Rectal smooth muscle tissue (tissue), 1 donor: ENCODE measurements around the gene SORCS3.

Experiments
- H3K27ac ChIP-seq: one replicate; pipeline ENCODE4 v1.7.0; 2013; ENCODE audit warnings: low read depth, low read length, inconsistent platforms
- H3K27me3 ChIP-seq: one replicate; pipeline ENCODE4 v1.7.0; 2013; ENCODE audit warnings: low read length; ENCODE audit not compliant: control insufficient read depth, insufficient read depth
- H3K36me3 ChIP-seq: one replicate; pipeline ENCODE4 v1.7.0; 2013; ENCODE audit warnings: low read length; ENCODE audit not compliant: control insufficient read depth, insufficient read depth
- H3K4me1 ChIP-seq: one replicate; pipeline ENCODE4 v1.7.0; 2013; ENCODE audit warnings: low read length; ENCODE audit not compliant: control insufficient read depth, insufficient read depth
- H3K4me3 ChIP-seq: one replicate; pipeline ENCODE4 v1.7.0; 2013; ENCODE audit warnings: low read length
- H3K9ac ChIP-seq: one replicate; pipeline ENCODE4 v1.7.0; 2013; ENCODE audit warnings: low read length

SORCS3 gene

DNA sequence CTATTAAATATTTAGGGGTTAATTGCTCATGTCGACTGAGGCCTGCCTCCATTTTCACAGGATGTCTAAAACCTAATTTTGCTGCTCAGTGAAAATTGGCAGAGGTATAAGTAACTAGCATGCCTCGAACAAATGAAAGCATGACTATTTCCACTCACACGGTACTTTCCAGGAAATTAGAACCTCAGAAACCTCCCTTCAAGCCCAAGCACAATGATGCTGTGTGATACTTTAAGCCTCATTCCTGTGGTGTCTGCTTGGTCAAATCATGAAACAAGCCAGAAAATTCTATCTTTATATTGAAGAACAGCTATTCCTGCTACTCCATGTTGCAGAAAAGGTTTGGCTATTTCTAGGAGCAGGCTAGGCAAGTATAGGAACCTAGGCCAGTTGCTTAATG is 203.0 kb downstream of the SORCS3 start:
- H3K36me3 ChIP-seq, result no peaks in the 10 kb centered on the region
- no peak overlapping the region for H3K9ac ChIP-seq
- H3K27me3 ChIP-seq, result no peaks in the 10 kb centered on the region
- H3K27ac ChIP-seq, result no peak overlapping the region
- no peaks in the 10 kb centered on the region for H3K4me1 ChIP-seq
- no peak overlapping the region for H3K4me3 ChIP-seq

DNA sequence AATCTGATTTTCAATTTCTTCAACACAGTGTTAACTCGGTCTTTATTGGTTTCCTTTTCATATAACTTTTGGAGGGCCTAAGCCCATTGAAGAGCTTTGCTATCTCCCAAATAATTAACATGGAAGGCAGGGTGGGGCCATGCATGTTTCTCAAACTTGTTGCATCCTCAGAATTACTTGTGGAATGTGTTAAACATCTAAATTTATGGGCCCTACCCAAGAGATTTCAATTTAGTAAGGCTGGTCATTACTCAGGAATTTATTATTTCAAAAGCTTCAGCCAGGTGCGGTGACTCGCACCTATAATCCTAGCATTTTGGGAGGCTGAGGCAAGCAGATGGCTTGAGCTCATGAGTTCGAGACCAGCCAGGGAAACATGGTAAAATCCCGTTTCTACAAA is 208.9 kb downstream of the SORCS3 start:
- Histone ChIP-seq H3K4me1 (no peaks in the 10 kb centered on the region), H3K27me3 (no peaks in the 10 kb centered on the region), H3K36me3 (no peaks in the 10 kb centered on the region), H3K4me3 (no peak overlapping the region), H3K9ac (no peak overlapping the region), H3K27ac (no peak overlapping the region)

DNA sequence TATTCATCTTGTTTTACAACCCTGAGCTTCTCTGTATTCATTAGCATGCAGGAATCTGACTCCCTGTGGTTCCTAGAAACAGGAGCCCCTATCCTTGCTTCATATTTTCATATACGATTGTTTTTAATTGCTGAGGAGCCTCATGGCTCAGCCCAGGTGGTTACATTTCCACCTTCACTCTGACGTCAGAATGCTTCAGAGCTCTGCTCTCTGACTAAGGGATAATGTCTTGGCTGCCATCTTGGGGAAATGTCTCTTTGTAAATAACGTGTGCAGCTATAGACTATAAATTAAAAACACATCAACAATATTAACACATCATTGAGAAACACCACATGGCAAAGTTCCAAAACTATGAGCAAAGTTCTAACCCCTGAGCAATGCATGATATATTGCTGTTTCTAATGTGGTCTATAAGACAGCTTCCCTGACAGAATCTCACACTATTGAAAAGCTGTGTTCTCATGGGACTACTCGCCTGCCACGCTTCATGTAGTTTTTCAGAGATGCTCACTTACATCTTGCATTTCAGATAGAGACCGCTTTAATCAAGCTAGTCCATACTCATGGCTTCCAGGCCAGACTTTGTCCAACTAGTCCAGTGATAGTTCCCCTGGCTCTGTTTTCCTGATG is 227.0 kb downstream of the SORCS3 start:
- H3K27me3 ChIP-seq, result no peaks in the 10 kb centered on the region
- no peak overlapping the region for H3K9ac ChIP-seq
- H3K4me3 ChIP-seq, result no peak overlapping the region
- no peaks in the 10 kb centered on the region for H3K4me1 ChIP-seq
- H3K27ac ChIP-seq, result no peak overlapping the region
- H3K36me3 ChIP-seq, result no peaks in the 10 kb centered on the region

DNA sequence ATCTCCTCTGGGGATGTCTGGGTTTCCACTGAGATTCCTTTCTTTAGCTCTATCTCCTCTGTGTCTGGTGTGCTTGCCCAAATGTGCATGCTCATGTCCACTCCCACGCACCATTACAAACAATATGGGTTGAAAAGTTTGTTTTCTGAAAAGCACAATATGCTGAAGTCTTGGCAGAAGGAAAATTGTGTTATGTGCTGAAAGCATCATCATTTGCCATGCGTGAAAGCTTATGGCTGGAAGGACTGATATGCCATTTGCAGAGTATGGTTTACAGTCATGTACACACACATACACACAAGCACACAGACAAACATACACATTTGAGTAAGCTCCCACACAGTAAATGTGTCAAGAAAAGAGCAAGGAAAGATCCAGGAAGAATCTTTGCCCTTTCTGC is 231.6 kb downstream of the SORCS3 start:
- Histone ChIP-seq H3K9ac (no peak overlapping the region), H3K4me3 (no peak overlapping the region), H3K27me3 (no peaks in the 10 kb centered on the region), H3K4me1 (no peaks in the 10 kb centered on the region), H3K27ac (no peak overlapping the region), H3K36me3 (no peaks in the 10 kb centered on the region)

DNA sequence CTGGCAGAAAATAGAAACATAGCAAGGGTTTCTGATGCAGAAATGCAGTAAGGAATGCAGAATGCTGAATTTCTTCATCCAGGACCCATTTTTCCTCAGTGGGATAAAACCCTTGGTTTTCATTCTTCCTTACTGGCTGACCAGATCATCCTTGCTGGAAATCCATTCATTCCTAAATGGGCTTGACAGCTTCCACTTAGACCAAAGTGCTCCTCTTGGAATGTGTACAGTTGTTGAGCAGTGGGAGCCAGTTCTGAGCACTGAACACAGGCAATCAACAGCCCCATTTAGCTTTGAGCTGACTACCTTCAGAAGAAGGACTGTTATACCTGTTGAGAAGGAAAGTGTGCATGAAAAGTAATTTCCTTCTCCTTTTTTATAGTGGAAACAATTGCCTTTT is 232.1 kb downstream of the SORCS3 start:
- H3K27me3 ChIP-seq, result no peaks in the 10 kb centered on the region
- no peak overlapping the region for H3K27ac ChIP-seq
- no peak overlapping the region for H3K4me3 ChIP-seq
- H3K9ac ChIP-seq, result no peak overlapping the region
- no peaks in the 10 kb centered on the region for H3K4me1 ChIP-seq
- no peaks in the 10 kb centered on the region for H3K36me3 ChIP-seq

DNA sequence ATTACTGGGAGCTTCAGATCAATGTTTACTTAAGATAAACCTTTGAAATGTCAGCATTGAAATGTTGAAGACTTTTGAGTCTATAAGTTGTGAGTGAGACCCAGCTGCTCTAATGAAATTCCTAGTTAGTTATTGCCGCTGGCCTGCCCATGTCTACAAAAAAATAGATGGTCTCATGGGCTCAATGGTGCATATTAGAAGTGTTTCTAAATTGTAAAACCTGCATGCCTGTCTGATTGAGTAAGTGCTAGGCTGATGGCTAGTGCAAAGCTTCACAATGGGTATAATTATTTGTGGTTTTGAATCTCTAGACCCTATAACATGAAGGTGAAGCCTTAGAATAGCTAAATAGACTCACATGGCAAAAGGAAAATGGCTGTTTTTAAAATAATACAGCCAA is 234.5 kb downstream of the SORCS3 start:
- Histone ChIP-seq H3K36me3 (no peaks in the 10 kb centered on the region), H3K9ac (no peak overlapping the region), H3K27ac (no peak overlapping the region), H3K4me1 (no peaks in the 10 kb centered on the region), H3K27me3 (no peaks in the 10 kb centered on the region), H3K4me3 (no peak overlapping the region)

DNA sequence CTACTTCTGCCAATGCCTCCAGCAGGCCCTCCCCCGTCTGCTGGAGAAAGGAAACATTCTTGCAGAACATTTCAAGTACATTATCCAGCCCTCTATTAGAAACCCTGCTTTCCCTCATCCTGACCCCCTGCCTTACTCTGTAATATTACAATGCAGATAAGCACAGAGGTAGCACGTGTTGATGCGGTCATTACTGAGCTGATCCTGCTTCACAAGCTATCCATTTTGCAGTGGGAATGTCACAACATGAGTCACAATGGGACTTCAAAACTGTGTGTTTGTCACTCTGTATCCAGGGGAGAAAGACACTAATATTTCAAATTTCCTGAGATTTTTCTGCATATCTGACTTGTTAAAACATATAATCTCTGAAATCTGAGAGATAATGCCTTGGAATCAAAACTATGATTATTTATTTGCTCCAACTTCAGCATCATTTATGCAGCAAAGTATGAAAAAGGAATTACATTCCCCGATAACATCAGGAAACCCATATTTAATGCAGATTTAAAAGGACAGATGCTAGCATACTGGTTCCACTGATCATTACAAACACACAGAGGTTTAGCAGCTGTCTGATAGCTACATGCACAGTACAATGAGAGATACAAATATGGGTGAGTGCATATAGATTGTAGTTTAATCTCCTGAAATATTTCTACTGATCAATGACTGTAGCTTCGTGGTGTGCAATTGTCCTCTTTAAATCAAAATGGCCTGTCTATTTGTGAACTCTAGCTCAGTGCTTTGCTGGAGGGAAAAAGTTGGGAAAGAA is 239.7 kb downstream of the SORCS3 start:
- Histone ChIP-seq H3K9ac (no peak overlapping the region), H3K27ac (no peak overlapping the region), H3K36me3 (no peaks in the 10 kb centered on the region), H3K4me3 (no peak overlapping the region), H3K27me3 (no peaks in the 10 kb centered on the region), H3K4me1 (no peaks in the 10 kb centered on the region)

DNA sequence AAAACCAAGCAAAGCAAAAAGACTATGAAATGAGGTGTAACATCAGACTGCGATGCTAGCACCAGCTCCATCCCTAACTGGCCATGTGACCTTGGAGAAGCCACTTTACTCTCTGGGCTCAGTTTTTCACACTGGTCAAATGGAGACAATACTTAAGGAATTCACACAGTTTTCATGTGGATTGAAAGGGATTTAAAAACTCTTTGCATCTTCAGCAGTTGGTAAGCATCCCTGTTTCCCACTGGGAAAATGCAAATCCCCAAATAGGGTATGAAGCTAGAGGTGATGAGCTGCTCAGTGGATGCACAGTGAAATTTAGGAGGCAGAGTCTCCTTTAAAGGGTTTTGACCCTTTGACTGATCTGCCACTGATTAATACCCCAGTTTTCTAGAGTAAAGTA is 240.7 kb downstream of the SORCS3 start:
- no peak overlapping the region for H3K9ac ChIP-seq
- H3K4me3 ChIP-seq, result no peak overlapping the region
- H3K36me3 ChIP-seq, result no peaks in the 10 kb centered on the region
- H3K4me1 ChIP-seq, result no peaks in the 10 kb centered on the region
- H3K27me3 ChIP-seq, result no peaks in the 10 kb centered on the region
- H3K27ac ChIP-seq, result no peak overlapping the region

DNA sequence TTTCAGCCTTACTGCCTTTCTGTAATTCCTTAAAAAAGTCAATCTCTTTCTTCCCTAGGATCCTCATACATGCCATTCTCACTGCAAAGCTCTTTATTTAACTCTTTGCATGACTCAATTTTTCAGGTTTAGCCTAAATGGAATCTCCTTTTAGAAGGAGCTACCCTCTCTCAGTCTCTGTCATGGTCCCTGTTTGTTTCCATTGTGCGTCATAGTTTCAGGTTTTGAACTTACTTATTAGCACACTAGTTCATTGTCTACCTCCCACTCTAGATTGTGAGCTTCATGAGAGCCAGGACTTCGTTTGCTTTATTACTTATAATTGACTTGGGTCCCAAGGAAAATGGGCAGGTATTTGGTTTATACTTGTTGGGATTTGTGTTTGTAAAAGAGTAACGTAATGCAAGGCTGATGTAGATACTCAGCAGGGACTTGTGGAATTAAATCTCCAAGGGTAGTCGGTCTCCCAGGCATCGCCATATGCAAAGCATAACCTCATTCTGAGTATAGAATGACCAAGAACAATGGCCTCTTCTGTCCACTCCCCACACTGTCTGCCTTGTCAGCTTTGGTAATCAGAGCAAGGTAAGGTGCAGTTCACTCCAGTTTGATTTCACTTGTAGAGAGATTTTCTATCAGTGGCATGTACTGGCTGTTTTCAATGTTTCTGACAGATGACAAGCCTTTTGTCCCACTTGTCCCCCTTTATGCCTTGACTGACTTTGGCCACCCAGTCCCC is 252.0 kb downstream of the SORCS3 start:
- H3K36me3 ChIP-seq, result no peaks in the 10 kb centered on the region
- no peak overlapping the region for H3K9ac ChIP-seq
- H3K4me3 ChIP-seq, result no peak overlapping the region
- no peaks in the 10 kb centered on the region for H3K4me1 ChIP-seq
- H3K27me3 ChIP-seq, result no peaks in the 10 kb centered on the region
- no peak overlapping the region for H3K27ac ChIP-seq

DNA sequence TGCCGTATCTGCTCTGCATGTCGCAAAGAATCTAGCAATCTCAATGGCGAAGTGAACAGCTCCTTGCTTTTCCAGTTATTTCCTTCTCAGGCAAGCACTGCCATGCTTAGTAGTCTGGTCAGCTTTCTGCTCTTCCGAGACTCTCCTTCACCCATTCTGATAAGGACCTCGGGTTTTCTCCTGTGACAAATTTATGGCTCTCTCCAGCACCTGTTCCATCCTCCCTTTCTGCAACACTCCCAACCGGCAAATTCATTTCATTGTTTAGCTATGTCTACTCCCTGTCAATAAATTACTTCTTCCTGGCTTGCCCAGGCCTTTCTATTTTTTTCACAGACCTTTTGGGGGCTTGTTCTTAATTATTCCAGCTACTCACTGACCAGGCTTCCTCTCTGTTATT is 252.6 kb downstream of the SORCS3 start:
- Histone ChIP-seq H3K9ac (no peak overlapping the region), H3K27ac (no peak overlapping the region), H3K4me3 (no peak overlapping the region), H3K36me3 (no peaks in the 10 kb centered on the region), H3K4me1 (no peaks in the 10 kb centered on the region), H3K27me3 (no peaks in the 10 kb centered on the region)

DNA sequence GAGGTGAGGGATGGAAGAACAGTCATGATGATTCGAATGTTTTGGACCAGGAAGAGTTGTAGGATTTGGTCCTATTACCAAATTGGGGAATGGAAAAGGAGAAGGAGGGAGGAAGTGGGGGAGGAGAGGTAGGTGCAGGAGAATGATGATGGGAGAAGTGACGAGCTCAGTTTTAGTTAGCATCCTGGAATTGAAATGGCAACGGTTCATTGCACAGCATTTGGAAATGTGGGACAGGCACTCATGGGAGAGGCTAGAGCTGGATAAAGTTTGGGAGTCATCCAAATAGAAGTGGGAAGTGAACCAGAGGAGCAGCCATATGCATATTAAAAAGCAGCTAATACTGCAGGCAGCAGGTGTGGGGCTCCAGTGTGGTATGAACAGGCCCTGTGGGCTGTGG is 253.6 kb downstream of the SORCS3 start:
- no peaks in the 10 kb centered on the region for H3K27me3 ChIP-seq

DNA sequence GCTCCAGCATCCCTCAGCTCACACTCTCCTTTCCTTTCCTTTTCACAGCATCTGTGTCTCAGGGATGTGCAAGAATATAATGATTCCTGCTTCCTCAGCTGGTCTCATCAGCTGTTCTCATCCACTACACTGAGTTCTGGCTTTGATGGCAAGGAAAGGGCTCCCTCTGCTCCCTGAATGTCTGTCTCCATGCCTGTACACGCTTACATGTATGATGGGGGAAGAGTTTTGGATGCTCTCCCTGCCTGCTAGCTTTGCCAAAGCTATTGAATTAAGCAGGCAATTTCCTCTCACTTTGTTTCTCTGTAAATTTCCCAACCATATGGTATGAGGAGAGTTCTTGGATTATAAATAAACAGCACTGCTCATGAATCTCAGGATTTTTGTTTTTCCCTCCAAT is 254.5 kb downstream of the SORCS3 start:
- Histone ChIP-seq H3K4me3 (no peak overlapping the region), H3K36me3 (no peaks in the 10 kb centered on the region), H3K27ac (no peak overlapping the region), H3K27me3 (no peaks in the 10 kb centered on the region), H3K9ac (no peak overlapping the region), H3K4me1 (no peaks in the 10 kb centered on the region)

More for the DNA sequence above, 253.6 kb downstream of the SORCS3 start:
- Histone ChIP-seq H3K4me1 (no peaks in the 10 kb centered on the region), H3K9ac (no peak overlapping the region), H3K4me3 (no peak overlapping the region), H3K36me3 (no peaks in the 10 kb centered on the region), H3K27ac (no peak overlapping the region)
